Camera-type eye (tissue), 1 donor: ENCODE measurements around the gene EIF1. TPM values are rescaled to one million over a fixed set of nuclear protein-coding genes. Genes with fewer than 3 reads are reported as not detected.

Source experiments
- total RNA-seq: library from RNA; depleted of rRNA; stranded (reverse); fragments of >200 nt; gene quantifications from one replicate; pipeline ENCODE4 v1.2.3, GENCODE V29; 2014

The EIF1 gene
- total RNA-seq = 247 TPM

GRCh38 chr17:41688641-41689496, at the start of gene EIF1:
Gene EIF1, plus strand, starts transcription at chr17:41688885. Its CDS starts 154 bp downstream, at chr17:41689039.

GRCh38 chr17:41711669-41712400, 23.1 kb downstream of the EIF1 start, which contains the start of gene GAST:
Gene GAST, plus strand, starts transcription at chr17:41712331. Its CDS starts 3,106 bp downstream, at chr17:41715437.

GRCh38 chr17:41734139-41734948, 45.7 kb downstream of the EIF1 start, which contains the start of gene HAP1:
Gene HAP1, minus strand, starts transcription at chr17:41734643. Its CDS starts 9 bp downstream, at chr17:41734634.

Other genes with a start within 250 kb of the EIF1 start
- not detected for gene KRT38, start 247.9 kb upstream of the EIF1 start, total RNA-seq
- not detected for gene KRT32, start 221.5 kb upstream of the EIF1 start, total RNA-seq
- gene KRT35, start 207.7 kb upstream of the EIF1 start, total RNA-seq = not detected
- gene KRT36, start 199.0 kb upstream of the EIF1 start, total RNA-seq = not detected
- gene KRT13, start 183.3 kb upstream of the EIF1 start, total RNA-seq = 200 TPM
- gene KRT15, start 170.0 kb upstream of the EIF1 start, total RNA-seq = 80.3 TPM
- 131 TPM for gene KRT19, start 160.6 kb upstream of the EIF1 start, total RNA-seq
- not detected for gene KRT9, start 116.8 kb upstream of the EIF1 start, total RNA-seq
- 51.0 TPM for gene KRT14, start 102.0 kb upstream of the EIF1 start, total RNA-seq
- gene KRT16, start 76.1 kb upstream of the EIF1 start, total RNA-seq = 0.66 TPM
- 39.9 TPM for gene KRT17, start 64.3 kb upstream of the EIF1 start, total RNA-seq
- not detected for gene GAST, start 23.4 kb downstream of the EIF1 start, total RNA-seq
- 0.38 TPM for gene HAP1, start 45.8 kb downstream of the EIF1 start, total RNA-seq
- 104 TPM for gene JUP, start 97.8 kb downstream of the EIF1 start, total RNA-seq
- 34.0 TPM for gene P3H4, start 123.1 kb downstream of the EIF1 start, total RNA-seq
- 167 TPM for gene FKBP10, start 124.1 kb downstream of the EIF1 start, total RNA-seq
- gene NT5C3B, start 147.3 kb downstream of the EIF1 start, total RNA-seq = 70.3 TPM
- 0.16 TPM for gene KLHL10, start 148.9 kb downstream of the EIF1 start, total RNA-seq
- 83.0 TPM for gene KLHL11, start 176.5 kb downstream of the EIF1 start, total RNA-seq
- 145 TPM for gene ACLY, start 230.1 kb downstream of the EIF1 start, total RNA-seq
- gene ODAD4, start 241.7 kb downstream of the EIF1 start, total RNA-seq = 2.9 TPM